GM23338 (cell line): ENCODE data around the gene CD47. TPM values are rescaled to one million over a fixed set of nuclear protein-coding genes. Genes with fewer than 3 reads are reported as not detected.

Experiments
- CREB1 ChIP-seq: fragments of 250-450 bp; sonication (Bioruptor Pico); IDR thresholded peaks from 2 replicates; pipeline ENCODE4 v1.5.0; 2020; ENCODE audit warnings: low read depth, mild to moderate bottlenecking, moderate library complexity
- ETS1 ChIP-seq: IDR thresholded peaks from 2 replicates; pipeline ENCODE4 v1.6.1; 2016; ENCODE audit warnings: antibody characterized with exemption
- EZH2 ChIP-seq: fragments of 200-600 bp; sonication (generic); IDR thresholded peaks from one replicate; pipeline ENCODE4 v1.8.0; 2017; ENCODE audit warnings: antibody characterized with exemption, mild to moderate bottlenecking, low read depth; ENCODE audit not compliant: unreplicated experiment
- JUNB ChIP-seq: IDR thresholded peaks from one replicate; pipeline ENCODE4 v1.6.1; 2016; ENCODE audit warnings: antibody characterized with exemption; ENCODE audit not compliant: unreplicated experiment
- NANOG ChIP-seq: IDR thresholded peaks from 2 replicates; pipeline ENCODE4 v1.6.1; 2016; ENCODE audit warnings: antibody characterized with exemption, borderline replicate concordance
- ZNF114 ChIP-seq: fragments of 250-450 bp; sonication (Bioruptor Pico); IDR thresholded peaks from 2 replicates; pipeline ENCODE4 v1.5.0; 2020; ENCODE audit warnings: mild to moderate bottlenecking, moderate library complexity
- ZNF462 ChIP-seq: fragments of 250-450 bp; sonication (Bioruptor Pico); IDR thresholded peaks from 2 replicates; pipeline ENCODE4 v1.5.0; 2020; ENCODE audit warnings: mild to moderate bottlenecking, moderate library complexity
- polyA plus RNA-seq: library from polyadenylated mRNA; unstranded; fragments of >200 nt; fragmentation: Nextera tagmentation; extraction: Ambion mirVana; gene quantifications from 2 replicates; pipeline ENCODE4 v1.2.1, GENCODE V29; 2016
- total RNA-seq: library from RNA; depleted of rRNA; stranded (reverse); fragments of >200 nt; shearing (Covaris generic); gene quantifications from 2 replicates; pipeline ENCODE4 v1.2.3, GENCODE V29; 2014
- TF ChIP-seq, protein P1 (sequence below): IDR thresholded peaks from one replicate; pipeline ENCODE4 v1.6.1; 2018; ENCODE audit warnings: antibody characterized with exemption; ENCODE audit not compliant: unreplicated experiment

Gene CD47
- total and polyA plus RNA-seq, 2 experiments from 2014 or later = 22.1 to 26.9 TPM

GRCh38 chr3:108088146-108088545 is 2.7 kb downstream of the CD47 start (continued):
- TF ChIP-seq ZNF462 (CRISPR knock-in tag) = no peak
- TF ChIP-seq ZNF114 (CRISPR knock-in tag) = no peak
- TF ChIP-seq CREB1 = no peak
- TF ChIP-seq, protein P1, sequence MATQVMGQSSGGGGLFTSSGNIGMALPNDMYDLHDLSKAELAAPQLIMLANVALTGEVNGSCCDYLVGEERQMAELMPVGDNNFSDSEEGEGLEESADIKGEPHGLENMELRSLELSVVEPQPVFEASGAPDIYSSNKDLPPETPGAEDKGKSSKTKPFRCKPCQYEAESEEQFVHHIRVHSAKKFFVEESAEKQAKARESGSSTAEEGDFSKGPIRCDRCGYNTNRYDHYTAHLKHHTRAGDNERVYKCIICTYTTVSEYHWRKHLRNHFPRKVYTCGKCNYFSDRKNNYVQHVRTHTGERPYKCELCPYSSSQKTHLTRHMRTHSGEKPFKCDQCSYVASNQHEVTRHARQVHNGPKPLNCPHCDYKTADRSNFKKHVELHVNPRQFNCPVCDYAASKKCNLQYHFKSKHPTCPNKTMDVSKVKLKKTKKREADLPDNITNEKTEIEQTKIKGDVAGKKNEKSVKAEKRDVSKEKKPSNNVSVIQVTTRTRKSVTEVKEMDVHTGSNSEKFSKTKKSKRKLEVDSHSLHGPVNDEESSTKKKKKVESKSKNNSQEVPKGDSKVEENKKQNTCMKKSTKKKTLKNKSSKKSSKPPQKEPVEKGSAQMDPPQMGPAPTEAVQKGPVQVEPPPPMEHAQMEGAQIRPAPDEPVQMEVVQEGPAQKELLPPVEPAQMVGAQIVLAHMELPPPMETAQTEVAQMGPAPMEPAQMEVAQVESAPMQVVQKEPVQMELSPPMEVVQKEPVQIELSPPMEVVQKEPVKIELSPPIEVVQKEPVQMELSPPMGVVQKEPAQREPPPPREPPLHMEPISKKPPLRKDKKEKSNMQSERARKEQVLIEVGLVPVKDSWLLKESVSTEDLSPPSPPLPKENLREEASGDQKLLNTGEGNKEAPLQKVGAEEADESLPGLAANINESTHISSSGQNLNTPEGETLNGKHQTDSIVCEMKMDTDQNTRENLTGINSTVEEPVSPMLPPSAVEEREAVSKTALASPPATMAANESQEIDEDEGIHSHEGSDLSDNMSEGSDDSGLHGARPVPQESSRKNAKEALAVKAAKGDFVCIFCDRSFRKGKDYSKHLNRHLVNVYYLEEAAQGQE = no peak
- TF ChIP-seq EZH2 = no peak
- TF ChIP-seq NANOG = no peak
- no peak for TF ChIP-seq JUNB
- TF ChIP-seq ETS1 = no peak
